Mammary epithelial cell (primary cell): ENCODE results near the gene CMTM5.

Experiments
- EZH2 ChIP-seq: IDR thresholded peaks from 2 replicates; pipeline ENCODE4 v1.6.1; 2012; ENCODE audit warnings: low read length, inconsistent platforms, borderline replicate concordance
- TF ChIP-seq, protein P1 (sequence below), 2 donors: IDR thresholded peaks in 1 of 2; conservative IDR thresholded peaks in 1 of 2; 2 replicates each; pipeline ENCODE4 v1.5.1; 2011 to 2012; ENCODE audit warnings: inconsistent platforms in 2 of 2, low read length in 2 of 2, mild to moderate bottlenecking in 2 of 2, control low read depth in 1 of 2, low read depth in 1 of 2; ENCODE audit not compliant: insufficient read depth in 1 of 2; ENCODE audit errors: extremely low read depth in 1 of 2

DNA sequence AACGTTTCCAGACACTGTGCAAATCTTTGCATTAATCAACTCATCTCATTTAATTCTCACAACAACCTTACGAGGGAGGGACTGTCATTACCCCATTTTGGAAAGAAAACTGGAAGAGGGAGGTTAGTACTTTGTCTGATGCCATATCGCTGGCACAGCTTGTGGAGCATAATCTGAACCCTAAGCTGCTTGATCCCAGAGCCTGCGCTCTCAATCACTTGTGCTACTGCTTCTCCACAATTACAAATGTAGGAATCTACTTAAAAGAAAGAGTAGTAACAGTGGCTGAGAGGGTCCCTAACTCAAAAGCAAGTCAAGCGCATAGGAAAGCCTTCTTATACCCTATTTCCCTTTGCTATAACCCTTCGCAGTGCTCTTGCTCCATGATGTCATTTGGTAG, 15.1 kb upstream of the CMTM5 start:
- TF ChIP-seq, protein P1, sequence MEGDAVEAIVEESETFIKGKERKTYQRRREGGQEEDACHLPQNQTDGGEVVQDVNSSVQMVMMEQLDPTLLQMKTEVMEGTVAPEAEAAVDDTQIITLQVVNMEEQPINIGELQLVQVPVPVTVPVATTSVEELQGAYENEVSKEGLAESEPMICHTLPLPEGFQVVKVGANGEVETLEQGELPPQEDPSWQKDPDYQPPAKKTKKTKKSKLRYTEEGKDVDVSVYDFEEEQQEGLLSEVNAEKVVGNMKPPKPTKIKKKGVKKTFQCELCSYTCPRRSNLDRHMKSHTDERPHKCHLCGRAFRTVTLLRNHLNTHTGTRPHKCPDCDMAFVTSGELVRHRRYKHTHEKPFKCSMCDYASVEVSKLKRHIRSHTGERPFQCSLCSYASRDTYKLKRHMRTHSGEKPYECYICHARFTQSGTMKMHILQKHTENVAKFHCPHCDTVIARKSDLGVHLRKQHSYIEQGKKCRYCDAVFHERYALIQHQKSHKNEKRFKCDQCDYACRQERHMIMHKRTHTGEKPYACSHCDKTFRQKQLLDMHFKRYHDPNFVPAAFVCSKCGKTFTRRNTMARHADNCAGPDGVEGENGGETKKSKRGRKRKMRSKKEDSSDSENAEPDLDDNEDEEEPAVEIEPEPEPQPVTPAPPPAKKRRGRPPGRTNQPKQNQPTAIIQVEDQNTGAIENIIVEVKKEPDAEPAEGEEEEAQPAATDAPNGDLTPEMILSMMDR (conservative IDR thresholded peaks at IDR 0.05 in 1 of 2, IDR thresholded peaks at IDR 0.05 in 1 of 2; ENCODE audit: extremely low read depth in 1 of 2, insufficient read depth in 1 of 2, low read depth in 1 of 2, low read length in 2 of 2) = no peak
- TF ChIP-seq EZH2 = no peak
